ENCODE results near the gene CD226. TPM values are rescaled to one million over a fixed set of nuclear protein-coding genes. Genes with fewer than 3 reads are reported as not detected.
"Not testable (repeated sequence)": the region's sequence is repeated elsewhere in the genome, so short reads cannot be mapped to it uniquely, and the experiment has no call there.

CD226 gene
- total RNA-seq, 1 donor from 2014 or later, result 0.40 TPM

- Mint-ChIP-seq H3K9me3 (peaks cover 9% of the 10 kb centered on the region), H3K4me1 (no peaks in the 10 kb centered on the region), H3K27ac (ENCODE audit: unreplicated experiment) (no peak overlapping the region), H3K4me3 (no peak overlapping the region), H3K27me3 (ENCODE audit: low read depth) (no peaks in the 10 kb centered on the region), H3K36me3 (ENCODE audit: low read depth) (peaks cover 3% of the 10 kb centered on the region)
- no peak for DNase-seq (ENCODE audit: low read depth, low spot score)
- TF ChIP-seq CTCF (conservative IDR thresholded peaks at IDR 0.05), result no peak
Measured at GRCh38 chr18:69943021-69943420, 4.7 kb downstream of the CD226 start.

GRCh38 chr18:69941183-69941582, 6.5 kb downstream of the CD226 start:
- no peak for TF ChIP-seq CTCF (conservative IDR thresholded peaks at IDR 0.05)
- H3K36me3 Mint-ChIP-seq (ENCODE audit: low read depth), result peaks cover 3% of the 10 kb centered on the region
- DNase-seq (ENCODE audit: low read depth, low spot score), result no peak
- no peaks in the 10 kb centered on the region for H3K27me3 Mint-ChIP-seq (ENCODE audit: low read depth)
- H3K27ac Mint-ChIP-seq (ENCODE audit: unreplicated experiment), result no peak overlapping the region
- H3K4me3 Mint-ChIP-seq, result no peak overlapping the region
- no peaks in the 10 kb centered on the region for H3K4me1 Mint-ChIP-seq
- peaks cover 9% of the 10 kb centered on the region for H3K9me3 Mint-ChIP-seq

- H3K36me3 Mint-ChIP-seq (ENCODE audit: low read depth); DNase-seq (ENCODE audit: low read depth, low spot score); H3K27me3 Mint-ChIP-seq (ENCODE audit: low read depth); H3K4me3 Mint-ChIP-seq; H3K4me1 Mint-ChIP-seq; H3K9me3 Mint-ChIP-seq; H3K27ac Mint-ChIP-seq (ENCODE audit: unreplicated experiment): not testable (repeated sequence)
Measured at GRCh38 chr18:69939812-69940211, 7.9 kb downstream of the CD226 start.

- H3K4me3 Mint-ChIP-seq, result no peak overlapping the region
- H3K9me3 Mint-ChIP-seq, result peaks cover 5% of the 10 kb centered on the region
- no peaks in the 10 kb centered on the region for H3K27me3 Mint-ChIP-seq (ENCODE audit: low read depth)
- no peaks in the 10 kb centered on the region for H3K4me1 Mint-ChIP-seq
- no peak for DNase-seq (ENCODE audit: low read depth, low spot score)
- no peaks in the 10 kb centered on the region for H3K36me3 Mint-ChIP-seq (ENCODE audit: low read depth)
- TF ChIP-seq CTCF (conservative IDR thresholded peaks at IDR 0.05), result no peak
- no peak overlapping the region for H3K27ac Mint-ChIP-seq (ENCODE audit: unreplicated experiment)
Measured at GRCh38 chr18:69936191-69936558, 11.5 kb downstream of the CD226 start.

- Mint-ChIP-seq H3K4me3 (no peak overlapping the region), H3K27me3 (ENCODE audit: low read depth) (no peaks in the 10 kb centered on the region), H3K9me3 (peaks cover 5% of the 10 kb centered on the region), H3K27ac (ENCODE audit: unreplicated experiment) (no peak overlapping the region), H3K36me3 (ENCODE audit: low read depth) (no peaks in the 10 kb centered on the region), H3K4me1 (no peaks in the 10 kb centered on the region)
- TF ChIP-seq CTCF (conservative IDR thresholded peaks at IDR 0.05), result no peak
- no peak for DNase-seq (ENCODE audit: low read depth, low spot score)
Measured at GRCh38 chr18:69935319-69936190, 12.1 kb downstream of the CD226 start.

- no peaks in the 10 kb centered on the region for H3K27me3 Mint-ChIP-seq (ENCODE audit: low read depth)
- no peak overlapping the region for H3K4me3 Mint-ChIP-seq
- H3K27ac Mint-ChIP-seq (ENCODE audit: unreplicated experiment), result no peak overlapping the region
- no peaks in the 10 kb centered on the region for H3K4me1 Mint-ChIP-seq
- no peak for TF ChIP-seq CTCF (conservative IDR thresholded peaks at IDR 0.05)
- no peaks in the 10 kb centered on the region for H3K36me3 Mint-ChIP-seq (ENCODE audit: low read depth)
- H3K9me3 Mint-ChIP-seq, result peaks cover under 1% of the 10 kb centered on the region
- DNase-seq (ENCODE audit: low read depth, low spot score), result no peak
Measured at GRCh38 chr18:69934601-69935265, 12.9 kb downstream of the CD226 start.
